CD4-positive, alpha-beta memory T cell (primary cell): ENCODE results near the gene C4orf46. TPM values are rescaled to one million over a fixed set of nuclear protein-coding genes. Genes with fewer than 3 reads are reported as not detected.

Experiments
- CTCF ChIA-PET: fragments of 350-600 bp; sonication (Branson Sonifier 250); formaldehyde crosslinking; loops from one replicate; lab custom pipeline; 2021; ENCODE audit warnings: inconsistent platforms; ENCODE audit not compliant: partially characterized antibody; lab: Charles Lee
- POLR2A ChIA-PET: fragments of 350-600 bp; sonication (Branson Sonifier 250); formaldehyde crosslinking; loops from one replicate; lab custom pipeline; 2021; ENCODE audit not compliant: partially characterized antibody; lab: Charles Lee
- DNase-seq, 5 donors: peaks; one replicate each; pipeline versions ENCODE4 v3.0.0 to v3.0.0-alpha.2; 2020 to 2022; ENCODE audit warnings: mixed read lengths in 1 of 5
- H3K27ac ChIP-seq: one replicate; pipeline ENCODE4 v1.7.0; 2013; ENCODE audit warnings: low read depth, low read length
- H3K27me3 ChIP-seq: 2 replicates; pipeline ENCODE4 v1.7.0; 2013; ENCODE audit warnings: mild to moderate bottlenecking, low read length, moderate library complexity; ENCODE audit not compliant: insufficient read depth
- H3K36me3 ChIP-seq: 2 replicates; pipeline ENCODE4 v1.7.0; 2013; ENCODE audit warnings: mild to moderate bottlenecking, low read length, moderate library complexity; ENCODE audit not compliant: insufficient read depth
- H3K4me1 ChIP-seq: 2 replicates; pipeline ENCODE4 v1.7.0; 2013; ENCODE audit warnings: mild to moderate bottlenecking, low read length, moderate library complexity; ENCODE audit not compliant: insufficient read depth
- H3K4me3 ChIP-seq, 2 donors: one replicate each; pipeline ENCODE4 v1.7.0; 2013; ENCODE audit warnings: low read length in 2 of 2, mild to moderate bottlenecking in 1 of 2
- H3K9me3 ChIP-seq, 2 donors: one replicate each; pipeline ENCODE4 v1.7.0; 2013; ENCODE audit warnings: low read length in 2 of 2, control low read depth in 1 of 2; ENCODE audit not compliant: control insufficient read depth in 1 of 2
- H3K27ac Mint-ChIP-seq, 7 donors: one replicate each; pipeline ENCODE4 v1.8.0; 2020 to 2021; ENCODE audit warnings: mixed read lengths in 7 of 7, mild to moderate bottlenecking in 6 of 7, inconsistent platforms in 3 of 7, moderate library complexity in 3 of 7
- H3K27me3 Mint-ChIP-seq, 2 donors: one replicate each; pipeline ENCODE4 v1.8.0; 2020 to 2021; ENCODE audit warnings: mixed read lengths in 2 of 2
- H3K36me3 Mint-ChIP-seq, 2 donors: one replicate each; pipeline ENCODE4 v1.8.0; 2020 to 2021; ENCODE audit warnings: mixed read lengths in 2 of 2, inconsistent platforms in 1 of 2, mild to moderate bottlenecking in 1 of 2
- H3K4me1 Mint-ChIP-seq, 4 donors: one replicate each; pipeline ENCODE4 v1.8.0; 2020 to 2021; ENCODE audit warnings: mixed read lengths in 4 of 4, mild to moderate bottlenecking in 1 of 4
- H3K4me3 Mint-ChIP-seq, 8 donors: one replicate each; pipeline ENCODE4 v1.8.0; 2020 to 2021; ENCODE audit warnings: mixed read lengths in 8 of 8, mild to moderate bottlenecking in 7 of 8, moderate library complexity in 6 of 8, inconsistent platforms in 3 of 8
- H3K9me3 Mint-ChIP-seq, 8 donors: one replicate each; pipeline ENCODE4 v1.8.0; 2020 to 2021; ENCODE audit warnings: mixed read lengths in 8 of 8, mild to moderate bottlenecking in 5 of 8, inconsistent platforms in 3 of 8, moderate library complexity in 1 of 8
- intact Hi-C: fragments of 100-400 bp; cut with micrococcal nuclease; formaldehyde crosslinking; loops from one replicate; pipeline ENCODE4 v1.15.1; 2023
- polyA plus RNA-seq, 2 donors: library from polyadenylated mRNA; unstranded; fragments of 300-500 nt; fragmentation: Illumina TruSeq; gene quantifications; one replicate each; pipeline ENCODE4 v1.2.3, GENCODE V29; 2021
- total RNA-seq, 2 experiments: library from RNA; stranded (reverse); gene quantifications; one replicate each; pipeline ENCODE4 v1.2.3, GENCODE V29; 2021

The C4orf46 gene
- total and polyA plus RNA-seq, 4 experiments from 2014 or later: 4.0 to 6.5 (median 4.8) TPM

- Histone ChIP-seq H3K9me3 (no peaks in the 10 kb centered on the region), H3K4me1 (no peaks in the 10 kb centered on the region), H3K27me3 (no peaks in the 10 kb centered on the region), H3K27ac (no peak overlapping the region), H3K36me3 (no peaks in the 10 kb centered on the region), H3K4me3 (no peak overlapping the region)
- Mint-ChIP-seq H3K27ac (no peak overlapping the region), H3K4me1 (no peaks in the 10 kb centered on the region), H3K27me3 (peaks cover 4 to 20% of the 10 kb centered on the region in 2 donors), H3K36me3 (no peaks in the 10 kb centered on the region), H3K4me3 (no peak overlapping the region), H3K9me3 (no peaks in the 10 kb centered on the region)
- intact Hi-C loops: no loop called here
- no peak for DNase-seq
- ChIA-PET POLR2A (no interaction called here), CTCF (no interaction called here)
Observed at GRCh38 chr4:158636619-158637018, 35.1 kb downstream of the C4orf46 start.

DNA sequence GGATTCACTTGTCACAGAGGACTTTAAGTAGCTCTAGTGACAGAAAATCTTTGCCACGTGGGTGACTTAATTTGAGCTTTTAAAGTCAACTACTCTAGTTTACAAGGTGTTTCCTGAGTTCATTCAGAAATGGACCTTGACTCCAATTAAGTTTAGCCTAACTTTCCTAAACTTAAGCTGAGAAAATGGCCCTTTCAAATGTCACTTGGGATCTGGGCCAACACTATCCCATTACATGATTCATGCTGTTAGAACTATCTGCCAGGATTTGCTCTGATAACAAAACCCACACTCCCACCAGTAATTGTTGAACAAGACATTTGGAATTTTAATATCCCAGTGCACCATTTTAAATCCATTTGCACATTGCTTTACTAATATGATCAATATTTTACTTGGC, 40.8 kb downstream of the C4orf46 start:
- DNase-seq: no peak
- no peaks in the 10 kb centered on the region for H3K4me1 ChIP-seq
- H3K27me3 ChIP-seq: peaks cover 4% of the 10 kb centered on the region
- H3K36me3 Mint-ChIP-seq: no peaks in the 10 kb centered on the region
- ChIA-PET POLR2A (no interaction called here), CTCF (no interaction called here)
- H3K9me3 Mint-ChIP-seq: no peaks in the 10 kb centered on the region
- peaks cover 1 to 7% of the 10 kb centered on the region in 2 donors for H3K27me3 Mint-ChIP-seq
- no peak overlapping the region for H3K27ac Mint-ChIP-seq
- H3K4me1 Mint-ChIP-seq: no peaks in the 10 kb centered on the region
- no peak overlapping the region for H3K4me3 Mint-ChIP-seq
- intact Hi-C loops: no loop called here
- no peaks in the 10 kb centered on the region for H3K36me3 ChIP-seq
- H3K9me3 ChIP-seq: no peaks in the 10 kb centered on the region
- no peak overlapping the region for H3K4me3 ChIP-seq
- no peak overlapping the region for H3K27ac ChIP-seq

GRCh38 chr4:158625544-158625943, 46.1 kb downstream of the C4orf46 start:
- Mint-ChIP-seq H3K27me3 (peaks cover 1 to 7% of the 10 kb centered on the region in 2 donors), H3K27ac (no peak overlapping the region), H3K4me1 (peaks cover 0 to 2% (median 0%) of the 10 kb centered on the region in 4 donors), H3K9me3 (no peaks in the 10 kb centered on the region), H3K4me3 (no peak overlapping the region), H3K36me3 (no peaks in the 10 kb centered on the region)
- DNase-seq: no peak
- Histone ChIP-seq H3K27ac (no peak overlapping the region), H3K9me3 (no peaks in the 10 kb centered on the region), H3K36me3 (no peaks in the 10 kb centered on the region), H3K27me3 (peaks cover 4% of the 10 kb centered on the region), H3K4me3 (no peak overlapping the region), H3K4me1 (no peaks in the 10 kb centered on the region)
- CTCF ChIA-PET: interaction anchor here (0.6 kb wide), 1 partner anchor 82 kb away, joined by 3 read pairs; no protein-coding TSS in a partner anchor
- intact Hi-C loops: loop anchor here (2.0 kb wide), 1 partner anchor 371 kb away; no protein-coding TSS in a partner anchor
- POLR2A ChIA-PET: interaction anchor here (0.7 kb wide), 1 partner anchor 14 kb away, joined by 3 read pairs; no protein-coding TSS in a partner anchor

GRCh38 chr4:158624889-158625478, 46.7 kb downstream of the C4orf46 start:
- Mint-ChIP-seq H3K9me3 (no peaks in the 10 kb centered on the region), H3K36me3 (no peaks in the 10 kb centered on the region), H3K27ac (no peak overlapping the region), H3K4me3 (no peak overlapping the region), H3K27me3 (peaks cover 5 to 7% of the 10 kb centered on the region in 2 donors), H3K4me1 (peaks cover 0 to 2% (median 0%) of the 10 kb centered on the region in 4 donors)
- Histone ChIP-seq H3K4me1 (no peaks in the 10 kb centered on the region), H3K4me3 (no peak overlapping the region), H3K27ac (no peak overlapping the region), H3K36me3 (no peaks in the 10 kb centered on the region), H3K9me3 (no peaks in the 10 kb centered on the region), H3K27me3 (peaks cover under 1% of the 10 kb centered on the region)
- ChIA-PET POLR2A (no interaction called here), CTCF (interaction anchor here (0.6 kb wide), 1 partner anchor 82 kb away, joined by 3 read pairs; no protein-coding TSS in a partner anchor)
- peak in 3 of 5 donors; percentile 5 to 6 (median 6) for DNase-seq
- intact Hi-C loops: loop anchor here (2.0 kb wide), 1 partner anchor 370 kb away; no protein-coding TSS in a partner anchor

DNA sequence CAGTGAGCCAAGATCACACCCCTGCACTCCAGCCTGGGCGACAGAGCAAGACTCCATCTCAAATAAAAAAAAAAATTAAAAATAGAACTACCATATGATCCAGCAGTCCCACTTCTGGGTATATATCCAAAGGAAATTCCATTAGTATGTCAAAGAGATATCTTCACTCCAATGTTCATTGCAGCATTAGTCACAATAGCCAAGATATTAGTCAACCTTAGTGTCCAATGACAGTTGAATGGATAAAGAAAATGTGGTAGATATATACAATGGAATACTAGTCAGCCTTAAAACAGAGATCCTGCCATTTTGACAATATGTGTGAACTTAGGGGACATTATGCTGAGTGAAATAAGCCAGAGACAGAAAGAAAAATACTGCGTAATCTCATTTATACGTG, 49.4 kb downstream of the C4orf46 start:
- no peak overlapping the region for H3K27ac Mint-ChIP-seq
- DNase-seq: no peak
- Histone ChIP-seq H3K27ac (no peak overlapping the region), H3K27me3 (no peaks in the 10 kb centered on the region), H3K4me1 (no peaks in the 10 kb centered on the region), H3K9me3 (no peaks in the 10 kb centered on the region), H3K36me3 (no peaks in the 10 kb centered on the region), H3K4me3 (no peak overlapping the region)
- H3K4me3 Mint-ChIP-seq: no peak overlapping the region
- H3K4me1 Mint-ChIP-seq: peaks cover 0 to 2% (median 0%) of the 10 kb centered on the region in 4 donors
- H3K27me3 Mint-ChIP-seq: peaks cover 7 to 10% of the 10 kb centered on the region in 2 donors
- ChIA-PET POLR2A (no interaction called here), CTCF (interaction anchor here (1.4 kb wide), 1 partner anchor 10 kb away, joined by 4 read pairs; no protein-coding TSS in a partner anchor)
- intact Hi-C loops: no loop called here
- H3K9me3 Mint-ChIP-seq: no peaks in the 10 kb centered on the region
- H3K36me3 Mint-ChIP-seq: no peaks in the 10 kb centered on the region

GRCh38 chr4:158621729-158622128, 50.0 kb downstream of the C4orf46 start:
- POLR2A ChIA-PET: no interaction called here
- Mint-ChIP-seq H3K4me3 (no peak overlapping the region), H3K9me3 (no peaks in the 10 kb centered on the region), H3K4me1 (peaks cover 0 to 2% (median 0%) of the 10 kb centered on the region in 4 donors), H3K27ac (no peak overlapping the region), H3K27me3 (peaks cover 7 to 12% of the 10 kb centered on the region in 2 donors), H3K36me3 (no peaks in the 10 kb centered on the region)
- no peak for DNase-seq
- no peak overlapping the region for H3K4me3 ChIP-seq
- no peaks in the 10 kb centered on the region for H3K36me3 ChIP-seq
- H3K9me3 ChIP-seq: no peaks in the 10 kb centered on the region
- no peaks in the 10 kb centered on the region for H3K4me1 ChIP-seq
- CTCF ChIA-PET: interaction anchor here (1.4 kb wide), 1 partner anchor 10 kb away, joined by 4 read pairs; no protein-coding TSS in a partner anchor
- intact Hi-C loops: no loop called here
- H3K27me3 ChIP-seq: no peaks in the 10 kb centered on the region
- no peak overlapping the region for H3K27ac ChIP-seq

DNA sequence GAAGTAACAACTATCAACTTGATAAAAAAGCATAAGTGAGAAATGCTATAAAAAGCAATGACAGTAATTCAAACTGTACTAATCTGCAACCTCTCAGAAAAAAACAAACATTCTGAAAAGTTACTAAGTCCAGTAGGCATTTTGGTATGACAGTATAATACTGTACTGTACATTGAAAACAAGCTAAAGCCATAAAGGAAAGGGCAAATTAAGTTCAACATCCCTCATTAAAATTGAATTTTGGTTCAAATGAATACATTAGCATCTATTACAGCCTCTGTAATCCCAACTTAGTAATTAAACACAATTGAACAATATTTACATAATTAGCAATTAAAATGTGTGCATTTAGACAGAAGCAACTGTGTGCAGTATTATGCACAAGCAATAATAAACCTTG, 53.7 kb downstream of the C4orf46 start:
- H3K4me3 ChIP-seq: no peak overlapping the region
- ChIA-PET POLR2A (no interaction called here), CTCF (no interaction called here)
- H3K27me3 Mint-ChIP-seq: peaks cover 5 to 27% of the 10 kb centered on the region in 2 donors
- H3K9me3 ChIP-seq: no peaks in the 10 kb centered on the region
- H3K4me1 Mint-ChIP-seq: no peaks in the 10 kb centered on the region
- no peak overlapping the region for H3K4me3 Mint-ChIP-seq
- intact Hi-C loops: no loop called here
- no peak for DNase-seq
- no peaks in the 10 kb centered on the region for H3K36me3 ChIP-seq
- no peak overlapping the region for H3K27ac Mint-ChIP-seq
- no peaks in the 10 kb centered on the region for H3K4me1 ChIP-seq
- H3K9me3 Mint-ChIP-seq: no peaks in the 10 kb centered on the region
- no peaks in the 10 kb centered on the region for H3K36me3 Mint-ChIP-seq
- H3K27me3 ChIP-seq: no peaks in the 10 kb centered on the region
- no peak overlapping the region for H3K27ac ChIP-seq
